Keratinocyte (primary cell): ENCODE results near the gene SFRP5. TPM values are rescaled to one million over a fixed set of nuclear protein-coding genes. Genes with fewer than 3 reads are reported as not detected.

Experiments
- DNase-seq: peaks from one replicate; pipeline ENCODE4 v3.0.0-alpha.2; 2011; ENCODE audit warnings: low read depth, missing footprints, low spot score
- FAIRE-seq: peaks from 2 replicates; lab custom pipeline; 2011; peaks lifted over from hg19 to GRCh38; lab: Jason Lieb, UNC
- H2AFZ ChIP-seq: 2 replicates; pipeline ENCODE4 v1.6.0; 2012; ENCODE audit warnings: low read length, control low read depth, inconsistent platforms; ENCODE audit not compliant: control insufficient read depth
- H3K27ac ChIP-seq: 2 replicates; pipeline ENCODE4 v1.5.1; 2011; ENCODE audit warnings: low read length; ENCODE audit not compliant: control insufficient read depth, insufficient read depth
- H3K27me3 ChIP-seq: 3 replicates; pipeline ENCODE4 v1.6.0; 2011; ENCODE audit warnings: low read length; ENCODE audit not compliant: control insufficient read depth, insufficient read depth; ENCODE audit errors: extremely low read depth
- H3K36me3 ChIP-seq, 2 experiments: 2 replicates in 1 of 2; 3 replicates in 1 of 2; pipeline ENCODE4 v1.5.1; 2011; ENCODE audit warnings: low read length in 2 of 2, mild to moderate bottlenecking in 1 of 2; ENCODE audit not compliant: control insufficient read depth in 2 of 2, insufficient read depth in 2 of 2; ENCODE audit errors: extremely low read depth in 1 of 2
- H3K4me1 ChIP-seq: 3 replicates; pipeline ENCODE4 v1.5.1; 2011; ENCODE audit warnings: low read length; ENCODE audit not compliant: control insufficient read depth, insufficient read depth; ENCODE audit errors: extremely low read depth
- H3K4me2 ChIP-seq: 3 replicates; pipeline ENCODE4 v1.6.0; 2011; ENCODE audit warnings: low read depth, low read length; ENCODE audit not compliant: control insufficient read depth, insufficient read depth; ENCODE audit errors: extremely low read depth
- H3K4me3 ChIP-seq, 3 experiments: fragments of 200-600 bp in 1 of 3; sonication (generic) in 1 of 3; 2 replicates in 2 of 3; 3 replicates in 1 of 3; pipeline ENCODE4 v1.5.1; 2011 to 2016; ENCODE audit warnings: low read length in 3 of 3, mild to moderate bottlenecking in 3 of 3, control low read depth in 2 of 3, inconsistent platforms in 1 of 3, low read depth in 1 of 3, mixed read lengths in 1 of 3, mixed run types in 1 of 3, moderate library complexity in 1 of 3; ENCODE audit not compliant: control insufficient read depth in 2 of 3, insufficient read depth in 2 of 3; ENCODE audit errors: extremely low read depth in 1 of 3
- H3K79me2 ChIP-seq: 2 replicates; pipeline ENCODE4 v1.6.0; 2012; ENCODE audit warnings: low read length; ENCODE audit not compliant: control insufficient read depth, insufficient read depth
- H3K9ac ChIP-seq: 3 replicates; pipeline ENCODE4 v1.6.0; 2011; ENCODE audit warnings: low read length; ENCODE audit not compliant: control insufficient read depth, insufficient read depth; ENCODE audit errors: extremely low read depth
- H3K9me1 ChIP-seq: 3 replicates; pipeline ENCODE4 v1.6.0; 2011; ENCODE audit warnings: low read length; ENCODE audit not compliant: control insufficient read depth, insufficient read depth; ENCODE audit errors: extremely low read depth
- H3K9me3 ChIP-seq: 2 replicates; pipeline ENCODE4 v1.5.1; 2012; ENCODE audit warnings: low read depth, low read length; ENCODE audit not compliant: control insufficient read depth
- H4K20me1 ChIP-seq: 3 replicates; pipeline ENCODE4 v1.6.0; 2011; ENCODE audit warnings: low read length; ENCODE audit not compliant: control insufficient read depth, insufficient read depth; ENCODE audit errors: extremely low read depth
- EZH2 ChIP-seq: IDR thresholded peaks from one replicate; pipeline ENCODE4 v1.6.1; 2012; ENCODE audit warnings: inconsistent platforms, mild to moderate bottlenecking, low read length, moderate library complexity
- dilution Hi-C: fragments of 300-500 bp; cut with MboI; formaldehyde crosslinking; loops from one replicate; pipeline ENCODE4 v1.7.0; 2020; ENCODE audit warnings: low sequenced_read_pairs; ENCODE audit not compliant: extremely low pct_ligation_motif_present
- polyA plus RNA-seq, 5 experiments: library from polyadenylated mRNA; depleted of rRNA in 3 of 5; stranded (reverse) in 3 of 5; stranded (forward) in 1 of 5; unstranded in 1 of 5; fragments of >200 nt; gene quantifications; 1 replicate in 1 of 5; 2 replicates in 3 of 5; 3 replicates in 1 of 5; pipeline versions ENCODE4 v1.2.1 to v1.2.3, GENCODE V29; 2011 to 2012; ENCODE audit warnings: missing spikeins in 2 of 5, low read depth in 1 of 5, low replicate concordance in 1 of 5
- TF ChIP-seq, protein P1 (sequence below), 3 experiments: IDR thresholded peaks in 1 of 3; conservative IDR thresholded peaks in 1 of 3; optimal IDR thresholded peaks in 1 of 3; 2 replicates in 2 of 3; 3 replicates in 1 of 3; pipeline versions ENCODE3 to v1.5.1; 2011; ENCODE audit warnings: low read length in 3 of 3, mild to moderate bottlenecking in 3 of 3, moderate library complexity in 2 of 3, control low read depth in 1 of 3, inconsistent platforms in 1 of 3; ENCODE audit not compliant: insufficient read depth in 2 of 3; ENCODE audit errors: extremely low read depth in 1 of 3

Gene SFRP5
- polyA plus RNA-seq, 1 donor (not counting 4 experiments of a cell fraction or from before 2014, with no cell fraction given): not detected

DNA sequence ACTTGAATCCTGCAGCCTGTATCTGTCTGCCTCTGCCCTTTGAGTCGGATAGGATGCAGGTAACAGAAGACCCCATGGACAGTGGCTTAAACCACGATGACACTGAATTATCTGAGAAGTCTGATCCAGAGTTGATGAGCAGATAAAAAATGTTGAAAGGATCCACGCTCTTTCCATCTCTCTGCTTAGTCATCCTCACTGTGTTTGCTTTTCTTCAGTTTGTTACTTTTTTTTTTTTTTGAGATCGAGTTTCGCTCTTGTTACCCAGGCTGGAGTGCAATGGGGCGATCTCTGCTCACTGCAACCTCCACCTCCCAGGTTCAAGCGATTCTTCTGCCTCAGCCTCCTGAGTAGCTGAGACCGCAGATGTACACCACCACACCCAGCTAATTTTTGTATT lies 40.9 kb upstream of the SFRP5 start:
- Histone ChIP-seq H2AFZ (no peak overlapping the region), H3K9ac (no peak overlapping the region), H3K27me3 (no peaks in the 10 kb centered on the region), H3K27ac (no peak overlapping the region), H4K20me1 (no peaks in the 10 kb centered on the region), H3K79me2 (no peaks in the 10 kb centered on the region), H3K4me2 (no peak overlapping the region), H3K4me1 (peaks cover 8% of the 10 kb centered on the region), H3K4me3 (no peak overlapping the region), H3K36me3 (no peaks in the 10 kb centered on the region), H3K9me3 (no peaks in the 10 kb centered on the region), H3K9me1 (no peaks in the 10 kb centered on the region)
- no peak for TF ChIP-seq EZH2
- TF ChIP-seq, protein P1, sequence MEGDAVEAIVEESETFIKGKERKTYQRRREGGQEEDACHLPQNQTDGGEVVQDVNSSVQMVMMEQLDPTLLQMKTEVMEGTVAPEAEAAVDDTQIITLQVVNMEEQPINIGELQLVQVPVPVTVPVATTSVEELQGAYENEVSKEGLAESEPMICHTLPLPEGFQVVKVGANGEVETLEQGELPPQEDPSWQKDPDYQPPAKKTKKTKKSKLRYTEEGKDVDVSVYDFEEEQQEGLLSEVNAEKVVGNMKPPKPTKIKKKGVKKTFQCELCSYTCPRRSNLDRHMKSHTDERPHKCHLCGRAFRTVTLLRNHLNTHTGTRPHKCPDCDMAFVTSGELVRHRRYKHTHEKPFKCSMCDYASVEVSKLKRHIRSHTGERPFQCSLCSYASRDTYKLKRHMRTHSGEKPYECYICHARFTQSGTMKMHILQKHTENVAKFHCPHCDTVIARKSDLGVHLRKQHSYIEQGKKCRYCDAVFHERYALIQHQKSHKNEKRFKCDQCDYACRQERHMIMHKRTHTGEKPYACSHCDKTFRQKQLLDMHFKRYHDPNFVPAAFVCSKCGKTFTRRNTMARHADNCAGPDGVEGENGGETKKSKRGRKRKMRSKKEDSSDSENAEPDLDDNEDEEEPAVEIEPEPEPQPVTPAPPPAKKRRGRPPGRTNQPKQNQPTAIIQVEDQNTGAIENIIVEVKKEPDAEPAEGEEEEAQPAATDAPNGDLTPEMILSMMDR (optimal IDR thresholded peaks at IDR 0.05 in 1 of 3, IDR thresholded peaks at IDR 0.05 in 1 of 3, conservative IDR thresholded peaks at IDR 0.05 in 1 of 3; ENCODE audit: extremely low read depth in 1 of 3, insufficient read depth in 2 of 3, low read length in 3 of 3): no peak
- FAIRE-seq: no peak
- dilution Hi-C loops: no loop called here
- DNase-seq: no peak

GRCh38 chr10:97811958-97812357 lies 40.2 kb upstream of the SFRP5 start:
- Histone ChIP-seq H3K9me3 (no peaks in the 10 kb centered on the region), H3K79me2 (no peaks in the 10 kb centered on the region), H4K20me1 (no peaks in the 10 kb centered on the region), H3K4me3 (no peak overlapping the region), H3K36me3 (no peaks in the 10 kb centered on the region), H3K9me1 (no peaks in the 10 kb centered on the region), H3K4me1 (peaks cover 8% of the 10 kb centered on the region), H2AFZ (no peak overlapping the region), H3K27me3 (no peaks in the 10 kb centered on the region), H3K9ac (no peak overlapping the region), H3K4me2 (no peak overlapping the region), H3K27ac (no peak overlapping the region)
- FAIRE-seq (no peak), DNase-seq (no peak)
- no peak for TF ChIP-seq EZH2
- TF ChIP-seq, protein P1 (optimal IDR thresholded peaks at IDR 0.05 in 1 of 3, IDR thresholded peaks at IDR 0.05 in 1 of 3, conservative IDR thresholded peaks at IDR 0.05 in 1 of 3; ENCODE audit: extremely low read depth in 1 of 3, insufficient read depth in 2 of 3, low read length in 3 of 3): no peak
- dilution Hi-C loops: no loop called here
